SH-SY5Y (cell line): Measurements from ENCODE around the gene RIMKLA.

Source experiments
- GATA2 ChIP-seq: IDR thresholded peaks from 2 replicates; pipeline ENCODE4 v1.6.1; 2011; ENCODE audit warnings: mild to moderate bottlenecking, low read depth, low read length
- GATA3 ChIP-seq: IDR thresholded peaks from 2 replicates; pipeline ENCODE4 v1.6.1; 2011; ENCODE audit warnings: low read depth, mild to moderate bottlenecking, low read length, moderate library complexity

- TF ChIP-seq GATA3 (no peak), GATA2 (no peak)
These were observed 62.1 kb downstream of the RIMKLA start for GRCh38 chr1:42442662-42443061.
